ENCODE data around the gene HCFC1R1. TPM values are rescaled to one million over a fixed set of nuclear protein-coding genes. Genes with fewer than 3 reads are reported as not detected.

Gene HCFC1R1
- total and polyA plus RNA-seq, 2 donors (not counting 1 experiment from before 2014, with no cell fraction given), result 17.9 to 24.8 TPM

GRCh38 chr16:3035972-3036725 is 12.4 kb upstream of the HCFC1R1 start:
- ChIA-PET POLR2A (interaction anchor here (0.6 kb wide), 1 partner anchor 57 kb away, joined by 4 read pairs; no protein-coding TSS in a partner anchor), CTCF (interaction anchor here (5.3 kb wide), 1 partner anchor 8 kb away, joined by 35 read pairs; the partner anchor contains the start of gene MMP25)
- Mint-ChIP-seq H3K27ac (peak overlapping the region; percentile 70), H3K4me3 (peak overlapping the region; percentile 49), H3K4me1 (peaks cover 14% of the 10 kb centered on the region), H3K27me3 (peaks cover 58% of the 10 kb centered on the region), H3K9me3 (ENCODE audit: insufficient read depth) (no peaks in the 10 kb centered on the region)
- Histone ChIP-seq H3K4me2 (replicated peaks; ENCODE audit: low read depth, low read length, poor library complexity, severe bottlenecking) (peak overlapping the region; percentile 73), H3K9me3 (ENCODE audit: control extremely low read depth in 1 of 3, control insufficient read depth in 2 of 3, insufficient read depth in 1 of 3, low read length in 2 of 3) (peaks cover 0 to 17% (median 0%) of the 10 kb centered on the region in 3 donors), H3K4me3 (ENCODE audit: control extremely low read depth in 1 of 5, extremely low read depth in 1 of 5, insufficient read depth in 1 of 5, low read depth in 2 of 5, low read length in 4 of 5) (peak overlapping the region in 4 of 5 experiments; percentile 1 to 19 (median 9)), H3K27ac (ENCODE audit: low read length in 2 of 2) (no peak overlapping the region), H3K4me1 (ENCODE audit: control insufficient read depth in 2 of 2, insufficient read depth in 2 of 2, low read length in 2 of 2) (peaks cover 15 to 30% of the 10 kb centered on the region in 2 donors), H3K79me2 (ENCODE audit: control insufficient read depth, insufficient read depth, low read length) (no peaks in the 10 kb centered on the region), H3K27me3 (replicated peaks in 1 of 4; ENCODE audit: control extremely low read depth in 1 of 4, control insufficient read depth in 3 of 4, insufficient read depth in 4 of 4, low read length in 3 of 4) (peaks cover 0 to 84% (median 44%) of the 10 kb centered on the region in 4 experiments), H2AFZ (ENCODE audit: insufficient read depth, low read depth, low read length, poor library complexity, severe bottlenecking) (peak overlapping the region; percentile 38), H3K9ac (ENCODE audit: low read length) (no peak overlapping the region), H4K20me1 (ENCODE audit: control insufficient read depth, insufficient read depth, low read length, poor library complexity, severe bottlenecking) (peaks cover 8% of the 10 kb centered on the region), H3K36me3 (replicated peaks in 1 of 2; ENCODE audit: control extremely low read depth in 1 of 2, control insufficient read depth in 1 of 2, extremely low read depth in 1 of 2, insufficient read depth in 2 of 2, low read length in 1 of 2) (no peaks in the 10 kb centered on the region)
- intact Hi-C loops (cut with micrococcal nuclease), result no loop called here
- WGBS (ENCODE audit: insufficient coverage), result 3% methylated on average over 34 of the region's 40 CpGs
- DNase-seq (no peak), ATAC-seq (ENCODE audit: low read depth) (peak; percentile 26)
- TF ChIP-seq EZH2 (IDR thresholded peaks at IDR 0.05; ENCODE audit: borderline replicate concordance, insufficient read depth, low read depth, low read length, poor library complexity, severe bottlenecking) (no peak), CTCF (IDR thresholded peaks at IDR 0.05) (no peak)
